HEK293 (cell line): ENCODE results near the gene DSN1.

Experiments
- CTCF ChIA-PET: fragments of 350-600 bp; formaldehyde crosslinking; extraction: SDS; loops from one replicate; lab custom pipeline; 2021; ENCODE audit warnings: antibody characterized with exemption; lab: Yijun Ruan, JAX
- POLR2A ChIA-PET: fragments of 300-600 bp; formaldehyde crosslinking; extraction: SDS; loops from one replicate; lab custom pipeline; 2020; ENCODE audit warnings: antibody characterized with exemption, inconsistent platforms; lab: Yijun Ruan, JAX
- H3K27ac ChIP-seq: fragments of 200-500 bp; sonication (Bioruptor generic); 2 replicates; pipeline ENCODE4 v1.5.1; 2014; ENCODE audit warnings: low read depth, low read length, control low read depth, inconsistent platforms; ENCODE audit errors: extremely low read depth
- H3K36me3 ChIP-seq, 2 experiments: fragments of 200-500 bp in 1 of 2; sonication (Bioruptor generic) in 1 of 2; 1 replicate in 1 of 2; 2 replicates in 1 of 2; pipeline ENCODE4 v1.5.1; 2014 to 2017; ENCODE audit warnings: inconsistent platforms in 2 of 2, low read length in 2 of 2; ENCODE audit not compliant: control insufficient read depth in 2 of 2, insufficient read depth in 1 of 2
- H3K4me1 ChIP-seq: fragments of 200-500 bp; sonication (Bioruptor generic); 2 replicates; pipeline ENCODE4 v1.5.1; 2014; ENCODE audit warnings: mild to moderate bottlenecking, low read length, inconsistent platforms; ENCODE audit not compliant: control insufficient read depth, insufficient read depth
- H3K4me3 ChIP-seq: 2 replicates; pipeline ENCODE4 v1.5.1; 2011; ENCODE audit warnings: low read depth, mild to moderate bottlenecking, control low read depth, low read length, moderate library complexity
- H3K9me3 ChIP-seq: fragments of 200-500 bp; sonication (Bioruptor generic); 2 replicates; pipeline ENCODE4 v1.5.1; 2014; ENCODE audit warnings: low read depth, low read length, inconsistent platforms; ENCODE audit not compliant: control insufficient read depth, insufficient read depth
- ELK4 ChIP-seq: IDR thresholded peaks from 2 replicates; pipeline ENCODE4 v1.6.1; 2011; ENCODE audit warnings: mild to moderate bottlenecking, low read depth, low read length, borderline replicate concordance
- PRDM10 ChIP-seq: fragments of 450-650 bp; formaldehyde crosslinking; IDR thresholded peaks from 2 replicates; pipeline ENCODE4 v1.5.1; 2016; ENCODE audit warnings: missing biosample characterization, missing genetic modification characterization
- WT1 ChIP-seq: fragments of 450-650 bp; formaldehyde crosslinking; IDR thresholded peaks from 2 replicates; pipeline ENCODE4 v1.5.1; 2016; ENCODE audit warnings: missing biosample characterization, missing genetic modification characterization
- ZBTB17 ChIP-seq: fragments of 450-650 bp; formaldehyde crosslinking; IDR thresholded peaks from 2 replicates; pipeline ENCODE4 v1.5.1; 2016; ENCODE audit warnings: missing biosample characterization, missing genetic modification characterization
- ZBTB44 ChIP-seq: fragments of 450-650 bp; IDR thresholded peaks from 2 replicates; pipeline ENCODE4 v1.5.1; 2018; ENCODE audit warnings: missing biosample characterization, mild to moderate bottlenecking, missing genetic modification characterization
- ZBTB48 ChIP-seq: fragments of 450-650 bp; formaldehyde crosslinking; IDR thresholded peaks from 2 replicates; pipeline ENCODE4 v1.5.1; 2016; ENCODE audit warnings: missing biosample characterization, missing genetic modification characterization
- ZBTB8A ChIP-seq: fragments of 450-650 bp; formaldehyde crosslinking; IDR thresholded peaks from 2 replicates; pipeline ENCODE4 v1.5.1; 2016; ENCODE audit warnings: missing biosample characterization, missing genetic modification characterization
- ZEB2 ChIP-seq: fragments of 450-650 bp; formaldehyde crosslinking; IDR thresholded peaks from 2 replicates; pipeline ENCODE4 v1.5.1; 2016; ENCODE audit warnings: missing biosample characterization, missing genetic modification characterization
- ZNF394 ChIP-seq: fragments of 450-650 bp; formaldehyde crosslinking; IDR thresholded peaks from 2 replicates; pipeline ENCODE4 v1.5.1; 2016; ENCODE audit warnings: missing biosample characterization, missing genetic modification characterization, mild to moderate bottlenecking, moderate library complexity, borderline replicate concordance
- ZNF600 ChIP-seq: fragments of 450-650 bp; formaldehyde crosslinking; IDR thresholded peaks from 2 replicates; pipeline ENCODE4 v1.5.1; 2016; ENCODE audit warnings: missing biosample characterization, missing genetic modification characterization
- ZNF623 ChIP-seq: fragments of 450-650 bp; formaldehyde crosslinking; IDR thresholded peaks from 2 replicates; pipeline ENCODE4 v1.5.1; 2016; ENCODE audit warnings: missing biosample characterization, missing genetic modification characterization
- ZNF654 ChIP-seq: fragments of 450-650 bp; formaldehyde crosslinking; IDR thresholded peaks from 2 replicates; pipeline ENCODE4 v1.5.1; 2016; ENCODE audit warnings: low read depth, missing biosample characterization, missing genetic modification characterization
- ZNF830 ChIP-seq: fragments of 450-650 bp; IDR thresholded peaks from 2 replicates; pipeline ENCODE4 v1.5.0; 2018; ENCODE audit warnings: missing biosample characterization, missing genetic modification characterization, low read depth, mild to moderate bottlenecking, moderate library complexity
- TF ChIP-seq, protein P1 (sequence below): fragments of 450-650 bp; formaldehyde crosslinking; IDR thresholded peaks from 2 replicates; pipeline ENCODE4 v1.5.1; 2016; ENCODE audit warnings: missing biosample characterization, missing genetic modification characterization, borderline replicate concordance

DSN1 gene

GRCh38 chr20:36756496-36756895, 17.1 kb downstream of the DSN1 start:
- H3K4me1 ChIP-seq, result no peaks in the 10 kb centered on the region
- H3K27ac ChIP-seq, result no peak overlapping the region
- no peaks in the 10 kb centered on the region for H3K9me3 ChIP-seq
- peaks cover 58 to 82% of the 10 kb centered on the region in 2 experiments for H3K36me3 ChIP-seq
- ChIA-PET POLR2A (no interaction called here), CTCF (interaction anchor here (1.2 to 3.5 kb wide), 6 partner anchors 10 to 204 kb away, joined by 3 to 18 read pairs (median 6); partner anchors contain the start of genes DSN1 and NDRG3)
- TF ChIP-seq ZNF623 (tag by site-specific recombination) (no peak), ZEB2 (tag by site-specific recombination) (no peak), ELK4 (no peak), ZBTB8A (tag by site-specific recombination) (no peak), PRDM10 (tag by site-specific recombination) (no peak)
- TF ChIP-seq, protein P1, sequence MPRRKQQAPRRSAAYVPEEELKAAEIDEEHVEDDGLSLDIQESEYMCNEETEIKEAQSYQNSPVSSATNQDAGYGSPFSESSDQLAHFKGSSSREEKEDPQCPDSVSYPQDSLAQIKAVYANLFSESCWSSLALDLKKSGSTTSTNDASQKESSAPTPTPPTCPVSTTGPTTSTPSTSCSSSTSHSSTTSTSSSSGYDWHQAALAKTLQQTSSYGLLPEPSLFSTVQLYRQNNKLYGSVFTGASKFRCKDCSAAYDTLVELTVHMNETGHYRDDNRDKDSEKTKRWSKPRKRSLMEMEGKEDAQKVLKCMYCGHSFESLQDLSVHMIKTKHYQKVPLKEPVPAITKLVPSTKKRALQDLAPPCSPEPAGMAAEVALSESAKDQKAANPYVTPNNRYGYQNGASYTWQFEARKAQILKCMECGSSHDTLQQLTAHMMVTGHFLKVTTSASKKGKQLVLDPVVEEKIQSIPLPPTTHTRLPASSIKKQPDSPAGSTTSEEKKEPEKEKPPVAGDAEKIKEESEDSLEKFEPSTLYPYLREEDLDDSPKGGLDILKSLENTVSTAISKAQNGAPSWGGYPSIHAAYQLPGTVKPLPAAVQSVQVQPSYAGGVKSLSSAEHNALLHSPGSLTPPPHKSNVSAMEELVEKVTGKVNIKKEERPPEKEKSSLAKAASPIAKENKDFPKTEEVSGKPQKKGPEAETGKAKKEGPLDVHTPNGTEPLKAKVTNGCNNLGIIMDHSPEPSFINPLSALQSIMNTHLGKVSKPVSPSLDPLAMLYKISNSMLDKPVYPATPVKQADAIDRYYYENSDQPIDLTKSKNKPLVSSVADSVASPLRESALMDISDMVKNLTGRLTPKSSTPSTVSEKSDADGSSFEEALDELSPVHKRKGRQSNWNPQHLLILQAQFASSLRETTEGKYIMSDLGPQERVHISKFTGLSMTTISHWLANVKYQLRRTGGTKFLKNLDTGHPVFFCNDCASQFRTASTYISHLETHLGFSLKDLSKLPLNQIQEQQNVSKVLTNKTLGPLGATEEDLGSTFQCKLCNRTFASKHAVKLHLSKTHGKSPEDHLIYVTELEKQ (tag by site-specific recombination), result no peak
- H3K4me3 ChIP-seq, result no peak overlapping the region

GRCh38 chr20:36754656-36755222, 18.8 kb downstream of the DSN1 start:
- H3K27ac ChIP-seq, result no peak overlapping the region
- POLR2A ChIA-PET, result no interaction called here

DNA sequence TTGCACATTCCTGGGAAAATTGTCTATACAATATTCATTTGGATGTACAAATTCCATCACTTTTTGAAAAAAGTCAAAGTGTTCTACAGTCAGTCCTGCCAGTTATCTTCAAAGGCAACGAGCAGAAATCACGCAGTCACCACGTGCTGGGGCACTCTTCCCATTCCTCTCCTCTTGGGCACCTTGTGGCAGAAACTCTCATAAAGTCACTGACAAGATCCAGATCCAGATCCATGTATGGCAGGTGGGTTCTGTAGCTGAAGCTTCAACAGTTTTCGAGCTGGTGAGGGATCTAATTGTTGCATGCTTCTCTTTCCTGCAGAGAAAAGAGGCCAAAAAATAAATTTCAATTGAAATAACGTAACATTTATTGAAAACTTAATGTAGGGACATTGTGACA, 21.0 kb downstream of the DSN1 start:
- CTCF ChIA-PET, result interaction anchor here (1.5 kb wide), 1 partner anchor 21 kb away, joined by 3 read pairs; the partner anchor contains the start of gene DSN1
- no peaks in the 10 kb centered on the region for H3K9me3 ChIP-seq
- no peak for TF ChIP-seq ZBTB44 (tag by site-specific recombination)
- H3K4me1 ChIP-seq, result no peaks in the 10 kb centered on the region
- H3K4me3 ChIP-seq, result no peak overlapping the region
- POLR2A ChIA-PET, result no interaction called here
- peaks cover 49 to 69% of the 10 kb centered on the region in 2 experiments for H3K36me3 ChIP-seq
- no peak overlapping the region for H3K27ac ChIP-seq

More at GRCh38 chr20:36754656-36755222, 18.8 kb downstream of the DSN1 start:
- no peaks in the 10 kb centered on the region for H3K9me3 ChIP-seq
- CTCF ChIA-PET, result interaction anchor here (0.6 to 3.5 kb wide), 19 partner anchors 8 to 540 kb away, joined by 3 to 18 read pairs (median 3); partner anchors contain the start of genes DSN1, NDRG3 and RAB5IF
- H3K4me3 ChIP-seq, result no peak overlapping the region
- peaks cover 58 to 78% of the 10 kb centered on the region in 2 experiments for H3K36me3 ChIP-seq
- TF ChIP-seq ZNF394 (tag by site-specific recombination) (peak; percentile 81; the same call in 1 of the 2 replicates), ZBTB48 (tag by site-specific recombination) (no peak), ZNF830 (tag by site-specific recombination) (no peak), WT1 (tag by site-specific recombination) (no peak), ZNF600 (tag by site-specific recombination) (peak; percentile 80), ZNF654 (tag by site-specific recombination) (peak; percentile 61), ZBTB17 (peak; percentile 76)
- TF ChIP-seq, all 188 proteins: peak for 4
- H3K4me1 ChIP-seq, result no peaks in the 10 kb centered on the region
